Amniotic stem cell (primary cell): Measurements from ENCODE around the gene TMEM214.

Experiments used
- DNase-seq: peaks from one replicate; lab custom pipeline; 2025; lab: John Stamatoyannopoulos, UW

Gene TMEM214

DNA sequence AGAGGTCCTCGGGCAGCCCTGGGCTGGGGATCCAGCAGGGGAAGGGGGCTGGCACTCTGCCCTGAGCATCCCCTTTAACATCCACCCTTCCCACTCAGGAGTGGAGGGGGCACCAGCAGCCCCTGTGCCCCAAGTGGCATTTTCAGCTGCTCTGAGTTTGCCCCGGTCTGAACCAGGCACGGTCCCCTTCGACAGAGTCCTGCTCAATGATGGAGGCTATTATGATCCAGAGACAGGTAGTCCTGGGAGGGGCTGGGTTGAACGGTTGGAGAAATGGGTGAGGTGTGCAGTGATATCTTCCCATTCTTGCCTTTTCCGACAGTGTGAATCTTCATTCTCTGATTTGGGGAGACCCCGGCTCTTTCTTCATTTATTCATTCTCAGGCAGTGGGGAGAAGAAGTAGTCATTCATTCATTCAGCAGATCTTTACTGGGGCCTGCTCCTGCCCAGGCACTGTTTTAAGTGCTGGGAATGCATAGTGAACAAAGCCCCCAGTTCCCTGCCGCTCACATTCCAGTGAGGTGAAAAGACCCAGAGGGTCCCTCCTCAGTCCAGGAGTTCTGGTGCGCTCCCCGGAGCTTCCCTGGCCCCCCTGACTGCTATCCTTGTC lies 52.4 kb downstream of the TMEM214 start:
- no peak for DNase-seq

DNA sequence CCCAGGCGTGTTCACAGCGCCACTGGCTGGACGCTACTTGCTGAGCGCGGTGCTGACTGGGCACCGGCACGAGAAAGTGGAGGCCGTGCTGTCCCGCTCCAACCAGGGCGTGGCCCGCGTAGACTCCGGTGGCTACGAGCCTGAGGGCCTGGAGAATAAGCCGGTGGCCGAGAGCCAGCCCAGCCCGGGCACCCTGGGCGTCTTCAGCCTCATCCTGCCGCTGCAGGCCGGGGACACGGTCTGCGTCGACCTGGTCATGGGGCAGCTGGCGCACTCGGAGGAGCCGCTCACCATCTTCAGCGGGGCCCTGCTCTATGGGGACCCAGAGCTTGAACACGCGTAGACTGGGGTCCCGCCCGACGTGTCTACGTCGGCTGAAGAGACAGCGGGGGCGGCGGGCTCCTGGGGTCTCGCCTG lies 52.9 kb downstream of the TMEM214 start:
- no peak for DNase-seq

DNA sequence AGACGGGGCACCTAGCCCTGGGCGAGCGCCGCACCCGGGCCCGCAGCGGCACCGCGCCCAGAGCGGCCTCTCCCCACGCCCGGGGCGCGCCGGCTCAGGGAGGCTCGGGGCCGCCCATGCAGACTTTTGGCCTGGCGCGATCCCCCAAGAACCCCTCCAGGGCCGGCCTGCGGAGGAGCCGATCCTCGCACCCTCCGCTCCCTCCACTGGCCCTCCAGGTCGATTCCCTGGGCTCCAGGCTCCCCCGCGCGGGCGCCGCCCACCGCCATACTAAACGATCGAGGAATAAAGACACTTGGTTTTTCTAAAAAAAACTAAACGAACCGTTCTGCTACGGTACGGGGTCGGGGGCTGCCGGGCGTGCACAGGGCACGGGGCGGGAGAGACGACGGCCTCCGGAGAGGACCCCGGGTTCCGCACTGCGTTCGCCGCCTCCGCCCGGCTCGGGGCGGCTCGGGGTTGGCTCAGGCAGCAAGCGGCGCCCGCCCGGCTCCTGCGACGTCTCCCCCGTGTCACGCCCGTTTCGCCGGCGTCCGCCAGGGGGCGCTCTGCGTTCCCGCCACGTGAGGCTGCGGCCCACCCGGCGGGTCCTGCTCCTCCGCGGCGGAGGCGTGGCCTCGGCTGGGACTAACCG lies 53.4 kb downstream of the TMEM214 start:
- DNase-seq = peak; percentile 69

DNA sequence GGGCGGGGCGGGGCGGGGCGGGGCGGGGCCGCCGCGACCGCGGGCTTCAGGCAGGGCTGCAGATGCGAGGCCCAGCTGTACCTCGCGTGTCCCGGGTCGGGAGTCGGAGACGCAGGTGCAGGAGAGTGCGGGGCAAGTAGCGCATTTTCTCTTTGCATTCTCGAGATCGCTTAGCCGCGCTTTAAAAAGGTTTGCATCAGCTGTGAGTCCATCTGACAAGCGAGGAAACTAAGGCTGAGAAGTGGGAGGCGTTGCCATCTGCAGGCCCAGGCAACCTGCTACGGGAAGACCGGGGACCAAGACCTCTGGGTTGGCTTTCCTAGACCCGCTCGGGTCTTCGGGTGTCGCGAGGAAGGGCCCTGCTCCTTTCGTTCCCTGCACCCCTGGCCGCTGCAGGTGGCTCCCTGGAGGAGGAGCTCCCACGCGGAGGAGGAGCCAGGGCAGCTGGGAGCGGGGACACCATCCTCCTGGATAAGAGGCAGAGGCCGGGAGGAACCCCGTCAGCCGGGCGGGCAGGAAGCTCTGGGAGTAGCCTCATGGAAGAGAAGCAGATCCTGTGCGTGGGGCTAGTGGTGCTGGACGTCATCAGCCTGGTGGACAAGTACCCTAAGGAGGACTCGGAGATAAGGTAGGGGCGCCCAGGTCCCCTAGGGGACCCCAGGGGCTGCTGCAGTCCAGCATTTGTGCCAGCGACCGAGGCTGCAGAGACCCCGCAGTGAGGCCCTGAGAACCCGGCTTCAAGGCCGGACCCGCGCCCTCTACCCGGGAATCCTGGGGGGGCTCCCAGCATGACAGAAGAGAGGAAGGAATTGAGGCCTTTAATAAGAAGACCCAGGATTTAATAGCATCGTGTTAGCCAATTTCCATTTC lies 54.2 kb downstream of the TMEM214 start, which contains the start of gene KHK:
KHK (plus strand) TSS at position 49 of the 870 bp plus-strand sequence; CDS start at position 537, 488 bp downstream.
- no peak for DNase-seq

DNA sequence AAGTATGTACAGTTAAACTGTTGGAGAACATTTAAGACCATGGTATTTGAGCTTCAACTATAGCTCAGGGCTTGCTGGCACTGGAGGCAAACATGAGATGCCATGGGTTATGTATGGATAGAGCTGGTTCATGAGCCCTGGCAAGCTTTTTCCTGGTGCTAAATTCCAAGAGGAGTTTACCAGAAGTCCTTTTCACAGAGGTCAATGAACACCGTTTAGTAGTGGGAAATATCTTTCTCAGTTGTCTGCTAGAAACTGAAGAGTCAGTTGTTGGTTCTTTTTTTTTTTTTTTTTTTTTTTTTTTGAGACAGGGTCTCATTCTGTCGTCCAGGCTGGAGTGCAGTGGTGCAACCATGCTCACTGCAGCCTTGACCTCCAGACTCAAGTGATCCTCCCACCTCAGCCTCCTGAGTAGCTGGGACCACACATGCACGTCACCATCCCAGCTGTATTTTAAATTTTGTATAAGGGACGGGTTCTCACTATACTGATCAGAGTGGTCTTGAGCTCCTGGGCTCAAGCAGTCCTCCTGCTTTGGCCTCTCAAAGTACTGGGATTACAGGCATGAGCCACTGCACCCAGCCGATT lies 55.2 kb downstream of the TMEM214 start:
- no peak for DNase-seq

DNA sequence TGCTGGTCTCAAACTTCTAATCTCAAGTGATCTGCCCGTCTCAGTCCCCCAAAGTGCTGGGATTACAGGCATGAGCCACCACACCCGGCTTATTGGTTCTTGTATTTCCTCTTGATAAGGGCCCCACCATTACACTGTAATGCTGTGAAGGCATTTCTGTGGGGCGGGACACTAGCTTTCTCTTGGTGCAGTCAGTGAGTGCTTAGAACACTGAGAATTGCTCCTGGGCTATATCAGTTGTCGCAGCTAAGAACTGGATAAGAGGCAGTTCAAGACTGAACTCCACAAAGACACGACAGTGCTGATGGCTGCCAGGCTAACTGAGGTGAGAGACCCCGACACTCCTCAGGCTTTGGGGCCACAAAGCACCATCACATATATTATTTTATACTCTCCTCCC lies 55.9 kb downstream of the TMEM214 start:
- no peak for DNase-seq

DNA sequence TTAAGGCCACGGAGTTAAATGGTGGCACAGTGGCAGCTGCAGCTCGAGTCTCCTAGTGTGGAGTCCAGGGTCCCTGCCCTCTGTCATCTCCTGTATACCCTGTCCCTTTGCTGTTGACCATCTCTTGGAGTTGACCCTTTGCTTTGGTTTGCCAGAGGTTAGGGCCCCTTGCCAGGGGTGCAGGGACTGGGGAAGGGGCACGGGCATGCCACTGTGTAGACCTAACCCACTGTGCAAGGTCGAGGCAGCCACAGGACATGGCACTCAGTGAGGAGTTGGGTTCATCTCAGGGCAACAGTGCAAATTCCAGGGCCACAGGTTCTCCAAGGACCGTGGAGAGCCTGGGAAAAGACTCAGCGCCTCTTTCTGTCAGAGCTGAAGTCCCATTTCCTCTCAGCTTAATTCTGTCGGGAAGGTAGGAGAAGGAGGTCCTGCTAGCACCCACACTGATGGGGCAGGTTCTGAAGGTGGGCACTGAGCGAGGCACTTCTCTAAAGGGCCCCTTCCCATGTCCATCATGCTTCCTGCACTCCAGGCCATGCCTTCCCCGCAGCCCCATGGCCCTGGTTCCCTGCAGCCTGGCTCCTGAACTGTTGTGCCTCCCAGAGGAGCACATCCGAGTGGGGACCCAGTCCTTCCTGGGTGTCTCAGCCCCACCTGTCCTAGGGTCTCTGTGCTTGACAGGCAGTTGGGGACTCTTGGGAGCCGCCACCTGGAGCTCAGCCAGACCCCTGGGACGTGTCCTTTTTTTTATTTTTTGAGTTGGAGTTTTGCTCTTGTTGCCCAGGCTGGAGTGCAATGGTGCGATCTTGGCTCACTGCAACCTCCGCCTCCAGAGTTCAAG lies 56.6 kb downstream of the TMEM214 start:
- no peak for DNase-seq
